Glutamatergic neuron (in vitro differentiated cells): Measurements from ENCODE around the gene TCEA2. TPM values are rescaled to one million over a fixed set of nuclear protein-coding genes. Genes with fewer than 3 reads are reported as not detected.

Source experiments
- DNase-seq: peaks from one replicate; pipeline ENCODE4 v3.0.0; 2022
- H3K27ac Mint-ChIP-seq: one replicate; pipeline ENCODE4 v1.8.0; 2020; ENCODE audit warnings: mild to moderate bottlenecking, mixed read lengths, inconsistent platforms; ENCODE audit not compliant: unreplicated experiment
- H3K27me3 Mint-ChIP-seq: one replicate; pipeline ENCODE4 v1.8.0; 2020; ENCODE audit warnings: mild to moderate bottlenecking, moderate library complexity, mixed read lengths, inconsistent platforms; ENCODE audit not compliant: unreplicated experiment
- H3K36me3 Mint-ChIP-seq: one replicate; pipeline ENCODE4 v1.8.0; 2020; ENCODE audit warnings: mild to moderate bottlenecking, mixed read lengths, inconsistent platforms; ENCODE audit not compliant: unreplicated experiment
- H3K4me1 Mint-ChIP-seq: one replicate; pipeline ENCODE4 v1.8.0; 2020; ENCODE audit warnings: mild to moderate bottlenecking, low read depth, mixed read lengths, inconsistent platforms; ENCODE audit not compliant: unreplicated experiment
- H3K4me3 Mint-ChIP-seq: one replicate; pipeline ENCODE4 v1.8.0; 2020; ENCODE audit warnings: mild to moderate bottlenecking, mixed read lengths, inconsistent platforms; ENCODE audit not compliant: unreplicated experiment
- H3K9me3 Mint-ChIP-seq: one replicate; pipeline ENCODE4 v1.8.0; 2020; ENCODE audit warnings: mild to moderate bottlenecking, moderate library complexity, mixed read lengths, inconsistent platforms; ENCODE audit not compliant: unreplicated experiment
- total RNA-seq: library from RNA; stranded (reverse); fragmentation: NEBNext Ultra II Directional; extraction: Animal tissue kit (Norgen Biotek cat#: 25700); gene quantifications from one replicate; pipeline ENCODE4 v1.2.1, GENCODE V29; 2021; ENCODE audit not compliant: unreplicated experiment
- TF ChIP-seq, protein P1 (sequence below): fragments of 200-600 bp; sonication (generic); IDR thresholded peaks from one replicate; pipeline ENCODE4 v1.5.0; 2021; ENCODE audit not compliant: partially characterized antibody, unreplicated experiment

TCEA2 gene
- total RNA-seq, 1 donor from 2014 or later: 102 TPM

DNA sequence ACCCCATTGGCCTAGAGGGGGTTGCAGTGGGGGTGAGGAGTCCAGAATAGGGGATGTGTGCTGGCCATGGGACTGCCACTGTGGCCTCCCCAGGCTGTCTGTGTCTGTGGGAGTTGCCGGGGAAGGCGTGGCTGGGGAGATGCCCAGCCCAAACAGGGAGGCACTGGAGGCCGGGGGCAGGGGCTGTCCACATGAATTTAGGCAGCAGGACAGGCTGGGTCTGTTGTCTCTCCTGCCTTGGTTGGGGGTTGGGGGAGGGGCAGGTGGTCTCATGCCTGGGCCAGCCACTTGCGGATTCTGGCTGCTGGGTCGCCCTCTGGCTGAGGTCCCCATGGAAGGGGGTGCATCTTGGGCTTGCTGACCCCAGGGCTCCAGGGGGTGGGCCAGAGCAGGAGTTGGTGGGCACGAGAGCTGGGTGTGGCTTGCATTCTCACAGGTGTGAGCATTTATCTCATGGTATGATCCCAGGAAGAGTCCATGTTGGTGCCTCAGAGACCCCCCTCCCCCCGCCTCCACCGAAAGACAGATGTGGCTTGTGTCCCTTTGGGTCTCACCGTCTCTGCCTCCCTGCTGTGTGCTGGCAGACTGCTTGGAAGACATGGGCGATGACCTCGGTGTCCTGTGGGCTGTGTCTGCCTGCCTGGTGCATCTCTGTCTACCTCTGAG, 17.5 kb upstream of the TCEA2 start:
- TF ChIP-seq, protein P1, sequence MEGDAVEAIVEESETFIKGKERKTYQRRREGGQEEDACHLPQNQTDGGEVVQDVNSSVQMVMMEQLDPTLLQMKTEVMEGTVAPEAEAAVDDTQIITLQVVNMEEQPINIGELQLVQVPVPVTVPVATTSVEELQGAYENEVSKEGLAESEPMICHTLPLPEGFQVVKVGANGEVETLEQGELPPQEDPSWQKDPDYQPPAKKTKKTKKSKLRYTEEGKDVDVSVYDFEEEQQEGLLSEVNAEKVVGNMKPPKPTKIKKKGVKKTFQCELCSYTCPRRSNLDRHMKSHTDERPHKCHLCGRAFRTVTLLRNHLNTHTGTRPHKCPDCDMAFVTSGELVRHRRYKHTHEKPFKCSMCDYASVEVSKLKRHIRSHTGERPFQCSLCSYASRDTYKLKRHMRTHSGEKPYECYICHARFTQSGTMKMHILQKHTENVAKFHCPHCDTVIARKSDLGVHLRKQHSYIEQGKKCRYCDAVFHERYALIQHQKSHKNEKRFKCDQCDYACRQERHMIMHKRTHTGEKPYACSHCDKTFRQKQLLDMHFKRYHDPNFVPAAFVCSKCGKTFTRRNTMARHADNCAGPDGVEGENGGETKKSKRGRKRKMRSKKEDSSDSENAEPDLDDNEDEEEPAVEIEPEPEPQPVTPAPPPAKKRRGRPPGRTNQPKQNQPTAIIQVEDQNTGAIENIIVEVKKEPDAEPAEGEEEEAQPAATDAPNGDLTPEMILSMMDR: no peak
- Mint-ChIP-seq H3K27me3 (peaks cover 21% of the 10 kb centered on the region), H3K36me3 (no peaks in the 10 kb centered on the region), H3K27ac (no peak overlapping the region), H3K4me3 (peak overlapping the region; percentile 11), H3K9me3 (peaks cover 4% of the 10 kb centered on the region), H3K4me1 (peaks cover 15% of the 10 kb centered on the region)
- DNase-seq: no peak

DNA sequence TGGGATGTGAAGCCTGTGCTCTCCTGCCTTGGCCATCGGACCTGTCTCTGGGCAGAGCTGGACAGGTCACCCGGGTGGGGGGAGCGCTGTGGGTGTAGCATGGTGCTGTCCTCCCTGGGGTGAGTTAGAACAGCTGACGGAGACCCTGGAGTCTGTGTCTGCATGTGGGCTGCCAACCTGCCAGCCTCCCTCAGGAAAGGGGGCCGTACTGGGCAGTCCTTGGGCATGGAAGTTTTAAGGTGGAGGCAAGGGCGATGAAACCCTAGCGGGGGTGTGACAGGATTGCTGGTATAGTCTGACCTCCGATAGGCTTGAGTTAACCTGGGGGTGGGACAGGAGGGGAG, 16.0 kb upstream of the TCEA2 start:
- DNase-seq: no peak
- Mint-ChIP-seq H3K27ac (no peak overlapping the region), H3K36me3 (no peaks in the 10 kb centered on the region), H3K4me3 (no peak overlapping the region), H3K9me3 (peaks cover 4% of the 10 kb centered on the region), H3K27me3 (peaks cover 19% of the 10 kb centered on the region), H3K4me1 (peaks cover 14% of the 10 kb centered on the region)
- TF ChIP-seq, protein P1: no peak

DNA sequence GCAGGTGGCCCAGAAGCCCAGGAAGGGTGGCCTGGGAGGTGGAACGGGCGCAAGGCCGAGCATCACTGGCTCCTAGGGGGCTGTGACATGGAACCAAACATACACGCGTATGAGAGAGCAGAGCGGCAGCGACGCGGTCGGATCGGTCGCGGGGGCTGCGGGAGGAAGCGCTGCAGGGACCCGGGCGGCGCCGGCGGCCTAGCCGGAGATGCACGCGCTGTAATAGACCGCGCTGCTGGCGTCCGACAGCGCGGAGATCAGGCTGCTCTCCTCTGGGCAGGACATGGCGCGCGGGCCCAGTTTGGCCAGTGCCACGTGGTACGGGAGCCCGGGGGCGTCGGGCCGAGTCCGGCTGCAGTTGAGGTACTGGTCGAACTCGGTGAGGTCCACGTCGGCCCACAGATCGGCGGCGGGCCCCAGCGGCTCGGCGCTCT, 15.0 kb upstream of the TCEA2 start:
- Mint-ChIP-seq H3K27me3 (peaks cover 19% of the 10 kb centered on the region), H3K4me1 (peaks cover 14% of the 10 kb centered on the region), H3K27ac (no peak overlapping the region), H3K4me3 (no peak overlapping the region), H3K36me3 (no peaks in the 10 kb centered on the region), H3K9me3 (peaks cover 4% of the 10 kb centered on the region)
- no peak for DNase-seq
- TF ChIP-seq, protein P1: no peak

DNA sequence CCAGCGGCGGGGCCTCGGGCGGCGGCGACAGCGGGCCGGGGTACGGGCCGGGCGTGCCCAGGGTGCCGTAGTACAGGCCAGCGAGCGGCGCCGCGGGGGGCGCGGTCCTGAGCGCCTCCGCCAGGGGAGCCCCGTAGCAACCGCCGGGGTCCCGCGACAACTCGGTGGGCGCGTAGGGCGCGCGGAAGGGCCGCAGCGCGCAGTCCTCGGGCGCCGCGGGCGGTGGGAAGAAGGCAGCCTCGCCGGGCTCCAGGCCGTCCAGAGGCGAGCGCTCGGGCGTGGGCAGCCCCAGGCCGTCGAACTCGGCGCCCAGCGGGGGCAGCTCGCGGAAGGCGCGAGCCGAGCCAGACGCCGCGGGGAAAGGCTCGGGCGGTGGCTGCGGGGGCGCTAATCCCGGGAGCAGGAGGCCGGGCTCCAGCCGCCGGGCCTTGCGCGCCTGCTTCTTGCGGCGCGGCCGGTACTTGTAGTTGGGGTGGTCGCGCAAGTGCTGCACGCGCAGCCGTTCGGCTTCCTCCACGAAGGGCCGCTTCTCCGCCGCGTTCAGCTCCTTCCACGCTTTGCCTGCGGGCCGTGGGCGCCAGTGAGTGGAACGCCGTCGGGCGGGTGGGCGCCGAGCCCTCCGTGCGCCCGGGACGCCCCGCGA, 14.5 kb upstream of the TCEA2 start:
- TF ChIP-seq, protein P1: no peak
- Mint-ChIP-seq H3K36me3 (no peaks in the 10 kb centered on the region), H3K27ac (no peak overlapping the region), H3K9me3 (peaks cover 3% of the 10 kb centered on the region), H3K27me3 (peaks cover 22% of the 10 kb centered on the region), H3K4me1 (peaks cover 15% of the 10 kb centered on the region), H3K4me3 (no peak overlapping the region)
- DNase-seq: no peak

DNA sequence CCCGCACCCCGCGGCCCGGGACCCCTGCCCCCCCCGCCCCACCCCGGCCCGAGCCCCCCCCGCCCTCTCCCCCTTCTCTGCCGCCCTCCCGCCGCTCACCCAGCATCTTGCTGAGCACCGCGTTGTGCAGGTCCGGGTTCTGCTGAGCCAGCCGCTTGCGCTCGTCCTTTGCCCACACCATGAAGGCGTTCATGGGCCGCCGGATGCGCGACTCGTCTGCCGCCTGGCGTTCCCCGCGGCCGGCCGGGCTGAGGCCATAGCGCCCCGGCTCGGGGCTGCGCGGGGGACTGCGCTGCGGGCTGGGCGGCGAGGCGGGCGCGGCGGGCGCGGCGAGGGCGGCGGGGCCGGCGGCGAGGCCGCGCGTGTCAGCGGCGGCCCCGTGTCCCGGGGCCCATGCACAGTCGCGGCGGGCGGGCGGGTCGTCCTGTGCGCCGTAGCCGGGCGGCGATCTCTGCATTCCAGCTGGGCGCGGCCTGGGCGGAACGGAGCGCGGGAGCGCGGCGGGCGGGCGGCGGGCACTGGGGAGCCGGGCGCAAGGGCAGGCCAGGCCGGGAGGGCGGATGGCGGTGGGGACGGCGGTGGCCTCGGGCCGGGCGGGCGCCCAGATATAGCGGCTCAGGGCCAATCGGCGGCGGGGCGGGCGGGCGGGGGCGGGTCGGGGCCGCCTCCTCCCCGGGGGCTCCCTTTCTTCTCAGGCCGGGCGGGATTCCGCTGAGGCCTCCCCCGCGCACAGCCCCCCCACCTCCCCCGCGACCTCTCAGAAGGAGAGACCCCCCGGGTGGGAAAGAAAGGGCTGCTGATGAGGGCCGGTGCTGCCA, 13.7 kb upstream of the TCEA2 start, which contains the start of gene SOX18:
Gene SOX18 (minus strand): TSS at position 580 of the 818 bp plus-strand sequence. CDS start 123 bp downstream, at position 457.
- Mint-ChIP-seq H3K27me3 (peaks cover 18% of the 10 kb centered on the region), H3K4me3 (peak within 1 kb of the TSS; percentile 49), H3K36me3 (no peaks in the 10 kb centered on the region), H3K9me3 (no peaks in the 10 kb centered on the region), H3K27ac (no peak within 1 kb of the TSS), H3K4me1 (peaks cover 12% of the 10 kb centered on the region)
- DNase-seq: peak; percentile 74
- TF ChIP-seq, protein P1: no peak
